Gastrocnemius medialis (tissue), 4 donors: ENCODE results near the gene GGTA1.

Experiments used
- CTCF ChIP-seq, 5 experiments: fragments of 450-650 bp in 3 of 5; fragments of 200-600 bp in 2 of 5; sonication (generic) in 2 of 5; IDR thresholded peaks in 4 of 5; conservative IDR thresholded peaks in 1 of 5; 1 replicate in 4 of 5; 2 replicates in 1 of 5; pipeline ENCODE4 v1.5.1; 2016 to 2019; ENCODE audit warnings: antibody characterized with exemption in 5 of 5, mild to moderate bottlenecking in 3 of 5, moderate library complexity in 3 of 5
- POLR2A ChIP-seq, 2 donors: fragments of 450-650 bp; IDR thresholded peaks; one replicate each; pipeline ENCODE4 v1.6.1; 2017; ENCODE audit warnings: antibody characterized with exemption in 2 of 2, mild to moderate bottlenecking in 2 of 2, moderate library complexity in 2 of 2

- TF ChIP-seq CTCF (IDR thresholded peaks at IDR 0.05 in 4 of 5, conservative IDR thresholded peaks at IDR 0.05 in 1 of 5) (no peak), POLR2A (IDR thresholded peaks at IDR 0.05) (no peak)
Measured at GRCh38 chr9:121439711-121440664, 59.7 kb downstream of the GGTA1 start.
